Thyroid gland (tissue), 4 donors: ENCODE measurements around the gene IQSEC1.

Source experiments
- CTCF ChIP-seq, 6 experiments: fragments of 200-600 bp in 3 of 6; fragments of 450-650 bp in 3 of 6; sonication (generic) in 3 of 6; IDR thresholded peaks; one replicate each; pipeline ENCODE4 v1.5.1; 2016 to 2019; ENCODE audit warnings: antibody characterized with exemption in 6 of 6, mild to moderate bottlenecking in 2 of 6, inconsistent platforms in 1 of 6, moderate library complexity in 1 of 6
- POLR2A ChIP-seq, 2 donors: fragments of 450-650 bp; IDR thresholded peaks; one replicate each; pipeline ENCODE4 v1.6.1; 2017; ENCODE audit warnings: antibody characterized with exemption in 2 of 2, mild to moderate bottlenecking in 2 of 2, moderate library complexity in 1 of 2

- no peak for TF ChIP-seq CTCF (IDR thresholded peaks at IDR 0.05)
- TF ChIP-seq POLR2A (IDR thresholded peaks at IDR 0.05): no peak
These were observed 43.2 kb upstream of the IQSEC1 start for GRCh38 chr3:13116426-13116825.
